Uterus (tissue), 2 donors: ENCODE results near the gene KIT.

ENCODE experiments used
- CTCF ChIP-seq, 4 experiments: fragments of 200-600 bp in 2 of 4; fragments of 450-650 bp in 2 of 4; sonication (generic) in 2 of 4; IDR thresholded peaks; one replicate each; pipeline ENCODE4 v1.5.1; 2016 to 2019; ENCODE audit warnings: antibody characterized with exemption in 4 of 4, mild to moderate bottlenecking in 2 of 4, moderate library complexity in 1 of 4
- POLR2A ChIP-seq, 2 donors: fragments of 450-650 bp; IDR thresholded peaks; one replicate each; pipeline ENCODE4 v1.6.1; 2016; ENCODE audit warnings: antibody characterized with exemption in 2 of 2, mild to moderate bottlenecking in 1 of 2, moderate library complexity in 1 of 2

DNA sequence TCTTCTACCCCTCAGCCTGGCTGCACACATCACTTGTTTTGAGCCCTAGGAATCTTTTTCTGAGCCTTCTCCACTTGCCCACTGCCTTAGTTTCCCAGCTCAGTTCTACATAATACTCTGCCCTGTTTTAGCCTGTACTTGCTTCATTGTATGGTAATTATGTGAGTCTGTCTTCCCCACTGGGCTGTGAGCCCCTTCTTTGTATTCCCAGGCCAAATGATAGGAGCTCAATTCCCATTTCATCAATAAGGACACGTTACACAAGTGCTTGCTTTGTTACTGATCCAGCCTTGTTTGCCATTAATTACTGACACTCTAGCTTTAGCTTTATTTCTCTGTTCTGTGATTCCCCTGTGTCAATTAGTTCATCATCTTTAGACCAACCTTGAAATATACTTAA lies 28.1 kb downstream of the KIT start:
- no peak for TF ChIP-seq CTCF (IDR thresholded peaks at IDR 0.05)
- no peak for TF ChIP-seq POLR2A (IDR thresholded peaks at IDR 0.05)
